Activated CD8-positive, alpha-beta memory T cell treated with anti-CD3 and anti-CD28 coated beads for 36 hours (primary cell): ENCODE results near the gene HES2. TPM values are rescaled to one million over a fixed set of nuclear protein-coding genes. Genes with fewer than 3 reads are reported as not detected.
"Not testable (repeated sequence)": the region's sequence is repeated elsewhere in the genome, so short reads cannot be mapped to it uniquely, and the experiment has no call there.

Source experiments
- CTCF ChIA-PET: fragments of 350-600 bp; sonication (Branson Sonifier 250); formaldehyde crosslinking; loops from one replicate; lab custom pipeline; 2021; ENCODE audit warnings: antibody characterized with exemption; lab: Charles Lee
- POLR2A ChIA-PET: fragments of 350-600 bp; sonication (Branson Sonifier 250); formaldehyde crosslinking; loops from one replicate; lab custom pipeline; 2021; ENCODE audit warnings: antibody characterized with exemption; lab: Charles Lee
- total RNA-seq, 2 experiments: library from RNA; stranded (reverse); gene quantifications; one replicate each; pipeline ENCODE4 v1.2.3, GENCODE V29; 2021

Gene HES2
- total RNA-seq, 2 experiments from 2014 or later, result 0.15 TPM; not detected in 1

DNA sequence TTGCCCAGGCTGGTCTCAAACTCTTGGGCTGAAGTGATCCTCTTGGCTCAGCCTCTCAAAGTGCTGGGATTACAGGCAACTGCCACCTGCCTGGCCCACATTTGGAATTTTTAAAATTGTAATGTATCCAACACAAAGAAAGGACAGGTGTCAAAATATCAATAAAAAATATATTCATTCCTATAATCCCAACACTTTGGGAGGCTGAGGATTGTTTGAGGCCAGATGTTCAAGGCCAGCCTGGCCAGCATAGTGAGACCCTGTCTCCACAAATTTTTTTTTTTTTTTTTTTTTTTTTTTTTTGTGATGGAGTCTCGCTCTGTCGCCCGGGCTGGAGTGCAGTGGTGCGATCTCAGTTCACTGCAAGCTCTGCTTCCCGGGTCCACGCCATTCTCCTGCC, 10.0 kb downstream of the HES2 start:
- POLR2A ChIA-PET, result interaction anchor here (0.7 kb wide), 1 partner anchor 87 kb away, joined by 7 read pairs; no protein-coding TSS in a partner anchor

DNA sequence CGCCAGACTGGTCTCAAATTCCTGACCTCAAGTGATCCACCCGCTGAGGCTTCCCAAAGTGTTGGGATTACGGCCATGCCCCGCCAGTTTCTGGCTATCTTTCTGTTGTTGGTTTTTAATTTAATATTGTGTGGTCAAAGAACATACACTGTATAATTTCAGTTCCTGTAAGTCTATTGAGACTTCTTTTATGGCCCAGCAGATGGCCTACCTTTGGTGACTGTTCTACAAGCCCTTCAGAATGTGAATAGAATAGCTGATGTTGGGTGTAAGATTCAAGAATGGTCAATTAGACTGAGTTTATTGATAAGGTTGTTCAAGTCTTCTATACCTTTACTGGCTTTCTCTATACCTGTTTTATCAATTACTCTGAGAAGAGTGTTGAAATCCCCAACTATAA, 10.7 kb downstream of the HES2 start:
- POLR2A ChIA-PET, result no interaction called here
- CTCF ChIA-PET, result interaction anchor here (0.7 to 1.6 kb wide), 3 partner anchors 60 to 163 kb away, joined by 3 to 6 read pairs (median 4); no protein-coding TSS in a partner anchor

More for the DNA sequence above, 10.0 kb downstream of the HES2 start:
- CTCF ChIA-PET, result interaction anchor here (1.1 to 1.6 kb wide), 2 partner anchors 62 to 163 kb away, joined by 4 to 6 read pairs; no protein-coding TSS in a partner anchor

DNA sequence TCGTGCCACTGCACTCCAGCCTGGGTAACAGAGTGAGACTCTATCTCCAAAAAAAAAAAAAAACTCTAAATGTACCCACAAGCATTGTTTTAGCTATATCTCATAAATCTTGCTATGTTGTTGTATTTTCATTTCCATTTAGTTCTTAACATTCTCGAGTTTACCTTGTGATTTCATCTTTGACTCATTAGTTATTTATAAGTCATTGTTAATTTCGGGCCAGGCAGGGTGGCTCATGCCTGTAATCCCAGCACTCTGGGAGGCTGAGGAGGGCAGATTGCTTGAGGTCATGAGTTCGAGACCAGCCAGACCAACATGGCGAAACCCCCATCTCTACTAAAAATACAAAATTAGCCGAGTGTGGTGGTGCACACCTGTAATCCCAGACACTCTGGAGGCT, 11.7 kb downstream of the HES2 start:
- ChIA-PET POLR2A (no interaction called here), CTCF (interaction anchor here (0.7 to 1.8 kb wide), 4 partner anchors 12 to 161 kb away, joined by 3 to 9 read pairs (median 4); no protein-coding TSS in a partner anchor)

DNA sequence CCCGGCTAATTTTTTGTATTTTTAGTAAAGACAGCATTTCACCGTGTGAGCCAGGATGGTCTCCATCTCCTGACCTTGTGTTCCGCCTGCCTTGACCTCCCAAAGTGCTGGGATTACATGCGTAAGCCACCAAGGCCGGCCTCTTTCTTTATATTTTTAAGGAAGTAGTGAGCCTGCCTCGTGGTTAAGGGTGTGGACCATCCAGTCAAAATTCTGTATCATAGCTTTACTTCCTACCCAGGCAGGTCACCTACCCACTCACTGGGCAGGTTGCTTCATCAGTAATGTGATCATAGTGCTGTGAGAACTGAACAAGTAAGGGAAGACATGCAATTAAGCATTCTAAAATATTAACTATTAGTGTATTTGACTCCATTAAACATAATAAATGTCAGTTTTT, 18.0 kb downstream of the HES2 start:
- POLR2A ChIA-PET, result no interaction called here
- CTCF ChIA-PET, result interaction anchor here (0.6 to 1.6 kb wide), 9 partner anchors 10 to 300 kb away, joined by 3 to 7 read pairs (median 3); partner anchors contain the start of gene HES2

DNA sequence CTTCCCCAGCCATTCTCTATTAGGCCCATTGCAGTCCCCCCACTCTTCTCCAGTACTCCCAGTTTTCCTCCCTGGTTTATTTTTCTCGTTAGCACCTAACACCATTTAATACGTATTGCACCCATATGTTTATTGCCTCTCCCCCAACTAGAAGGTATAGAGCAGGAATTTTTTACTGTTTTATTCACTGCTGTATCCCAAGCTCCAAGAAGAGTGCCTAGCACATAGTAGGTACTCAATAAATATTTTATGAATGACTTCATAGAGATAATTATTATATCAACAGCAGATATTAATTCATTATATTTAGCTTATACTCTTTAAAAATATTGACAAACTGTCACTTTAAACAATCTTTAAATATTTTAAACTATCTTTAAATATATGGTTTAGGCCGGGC, 20.4 kb downstream of the HES2 start:
- POLR2A ChIA-PET, result no interaction called here
- CTCF ChIA-PET, result interaction anchor here (0.9 to 2.4 kb wide), 4 partner anchors 39 to 153 kb away, joined by 3 to 11 read pairs (median 3); no protein-coding TSS in a partner anchor

DNA sequence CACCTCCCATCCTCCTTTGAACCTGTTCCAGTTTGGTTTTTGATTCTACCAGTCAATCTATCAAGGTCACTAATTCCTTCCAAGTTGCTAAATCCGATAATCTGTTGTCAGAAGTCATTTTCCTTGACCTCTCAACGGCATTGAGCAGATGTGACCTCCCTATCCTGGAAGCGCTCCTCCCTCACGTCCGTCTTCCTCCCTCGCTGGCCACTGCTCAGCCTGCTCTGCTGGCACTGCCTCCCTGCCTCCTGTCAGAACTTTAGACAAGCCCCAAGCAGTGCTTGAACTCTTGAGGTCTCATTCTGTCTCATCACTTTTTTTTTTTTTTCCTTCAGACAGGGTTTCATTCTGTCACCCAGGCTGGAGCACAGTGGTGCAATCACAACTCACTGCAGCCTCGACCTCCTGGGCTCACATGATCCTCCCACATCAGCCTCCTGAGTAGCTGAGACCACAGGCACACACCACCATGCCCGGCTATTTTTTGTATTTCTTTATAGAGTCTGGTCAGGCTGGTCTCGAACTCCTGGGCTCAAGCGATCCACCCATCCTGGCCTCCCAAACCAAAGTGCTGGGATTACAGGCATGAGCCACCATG, 21.8 kb downstream of the HES2 start:
- POLR2A ChIA-PET, result no interaction called here

DNA sequence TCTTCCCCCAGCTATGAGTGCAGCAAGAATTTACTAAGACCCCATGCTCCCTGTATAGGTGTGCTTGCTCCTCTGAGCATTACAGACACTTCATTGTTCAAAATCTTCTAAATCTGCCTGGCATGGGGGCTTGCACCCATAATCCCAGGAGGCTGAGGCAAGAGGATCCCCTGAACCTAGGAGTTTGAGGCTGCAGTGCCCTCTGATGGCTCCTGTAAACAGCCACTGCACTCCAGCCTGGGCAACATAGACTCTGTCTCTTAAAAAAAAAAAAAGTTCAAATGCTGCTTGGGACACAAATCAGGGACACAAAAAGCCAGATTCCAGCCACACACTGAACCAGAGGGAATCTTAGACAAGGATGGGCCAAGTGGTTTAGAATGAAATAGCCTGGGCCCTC, 22.7 kb downstream of the HES2 start:
- POLR2A ChIA-PET, result interaction anchor here (0.7 kb wide), 1 partner anchor 10 kb away, joined by 6 read pairs; no protein-coding TSS in a partner anchor
- CTCF ChIA-PET, result interaction anchor here (0.7 to 1.1 kb wide), 6 partner anchors 30 to 304 kb away, joined by 3 to 5 read pairs (median 3); partner anchors contain the start of gene DNAJC11

More for the DNA sequence above, 21.8 kb downstream of the HES2 start:
- CTCF ChIA-PET, result interaction anchor here (0.7 to 2.4 kb wide), 5 partner anchors 40 to 151 kb away, joined by 3 to 11 read pairs (median 3); no protein-coding TSS in a partner anchor

DNA sequence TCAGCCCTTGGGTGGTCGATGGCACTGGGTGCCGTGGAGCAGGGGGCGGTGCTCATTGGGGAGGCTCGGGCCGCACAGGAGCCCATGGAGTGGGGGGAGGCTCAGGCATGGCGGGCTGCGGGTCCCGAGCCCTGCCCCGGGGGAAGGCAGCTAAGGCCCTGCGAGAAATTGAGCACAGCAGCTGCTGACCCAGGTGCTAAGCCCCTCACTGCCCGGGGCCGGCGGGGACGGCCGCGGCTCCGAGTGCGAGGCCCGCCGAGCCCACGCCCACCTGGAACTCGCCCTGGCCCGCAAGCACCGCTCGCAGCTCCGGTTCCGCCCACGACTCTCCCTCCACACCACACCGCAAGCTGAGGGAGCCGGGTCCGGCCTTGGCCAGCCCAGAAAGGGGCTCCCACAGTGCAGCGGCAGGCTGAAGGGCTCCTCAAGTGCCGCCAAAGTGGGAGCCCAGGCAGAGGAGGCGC, 23.9 kb downstream of the HES2 start:
- POLR2A ChIA-PET, result not testable (repeated sequence)
- CTCF ChIA-PET, result interaction anchor here (0.8 to 4.2 kb wide), 2 partner anchors 56 to 149 kb away, joined by 3 to 19 read pairs; no protein-coding TSS in a partner anchor

DNA sequence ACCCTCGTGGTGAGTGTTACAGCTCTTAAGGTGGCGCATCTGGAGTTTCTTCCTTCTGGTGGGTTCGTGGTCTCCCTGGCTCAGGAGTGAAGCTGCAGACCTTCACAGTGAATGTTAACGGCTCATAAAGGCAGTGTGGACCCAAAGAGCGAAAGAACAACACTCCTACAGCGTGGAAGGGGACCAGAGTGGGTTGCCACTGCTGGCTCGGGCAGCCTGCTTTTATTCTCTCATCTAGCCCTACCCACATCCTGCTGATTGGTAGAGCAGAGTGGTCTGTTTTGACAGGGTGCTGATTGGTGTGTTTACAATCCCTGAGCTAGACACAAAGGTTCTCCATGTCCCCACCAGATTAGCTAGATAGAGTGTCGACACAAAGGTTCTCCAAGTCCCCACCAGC, 24.6 kb downstream of the HES2 start:
- POLR2A ChIA-PET, result not testable (repeated sequence)

DNA sequence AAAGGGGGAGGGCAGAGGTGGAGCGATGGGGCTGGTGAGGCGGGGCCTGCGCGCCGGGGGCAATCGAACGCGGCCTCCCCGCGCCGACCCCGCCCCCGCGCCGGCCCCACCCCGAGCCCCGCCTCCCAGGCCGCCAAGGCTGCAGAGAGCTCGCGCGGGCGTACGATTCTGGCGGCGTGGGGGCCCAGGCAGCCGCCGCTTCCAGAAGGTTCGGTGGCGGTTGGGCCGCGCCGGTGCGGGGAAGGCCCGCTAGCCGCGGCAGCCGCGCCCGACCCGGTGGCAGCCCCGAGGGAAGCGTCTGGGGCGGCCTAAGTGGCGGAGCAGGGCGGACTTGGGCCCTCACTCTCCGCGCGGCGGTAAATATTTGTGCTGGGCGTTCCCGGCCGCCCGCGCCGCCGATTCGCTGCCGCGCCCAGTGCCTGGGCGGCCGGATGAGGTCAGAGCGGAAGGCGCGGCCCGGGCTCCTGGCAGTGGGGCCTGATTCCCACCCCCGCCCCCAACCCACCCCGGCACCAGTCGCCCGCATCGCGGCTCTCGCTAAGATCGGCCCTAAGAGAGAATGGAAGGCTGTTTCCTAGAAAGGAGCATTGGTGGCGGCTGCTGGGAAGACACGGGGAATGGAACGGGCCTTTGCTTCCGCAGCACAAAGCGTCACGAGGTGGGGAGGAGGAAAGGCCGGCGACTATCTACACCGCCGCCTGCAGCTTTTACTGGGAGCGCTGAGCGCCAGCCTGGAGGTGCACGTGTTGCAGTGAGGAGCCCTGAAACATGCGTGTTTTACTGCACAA, 26.1 kb downstream of the HES2 start, which contains the start of gene ACOT7:
ACOT7 (minus strand) TSS at position 368 of the 788 bp plus-strand sequence. CDS start 368 bp downstream, outside the sequence.
- POLR2A ChIA-PET, result interaction anchor here (0.7 to 3.1 kb wide), 3 partner anchors 7 to 158 kb away, joined by 5 to 15 read pairs (median 9); partner anchors contain the start of gene ICMT

More for the DNA sequence above, 24.6 kb downstream of the HES2 start:
- CTCF ChIA-PET, result interaction anchor here (0.8 to 4.2 kb wide), 3 partner anchors 36 to 149 kb away, joined by 3 to 19 read pairs (median 5); no protein-coding TSS in a partner anchor

DNA sequence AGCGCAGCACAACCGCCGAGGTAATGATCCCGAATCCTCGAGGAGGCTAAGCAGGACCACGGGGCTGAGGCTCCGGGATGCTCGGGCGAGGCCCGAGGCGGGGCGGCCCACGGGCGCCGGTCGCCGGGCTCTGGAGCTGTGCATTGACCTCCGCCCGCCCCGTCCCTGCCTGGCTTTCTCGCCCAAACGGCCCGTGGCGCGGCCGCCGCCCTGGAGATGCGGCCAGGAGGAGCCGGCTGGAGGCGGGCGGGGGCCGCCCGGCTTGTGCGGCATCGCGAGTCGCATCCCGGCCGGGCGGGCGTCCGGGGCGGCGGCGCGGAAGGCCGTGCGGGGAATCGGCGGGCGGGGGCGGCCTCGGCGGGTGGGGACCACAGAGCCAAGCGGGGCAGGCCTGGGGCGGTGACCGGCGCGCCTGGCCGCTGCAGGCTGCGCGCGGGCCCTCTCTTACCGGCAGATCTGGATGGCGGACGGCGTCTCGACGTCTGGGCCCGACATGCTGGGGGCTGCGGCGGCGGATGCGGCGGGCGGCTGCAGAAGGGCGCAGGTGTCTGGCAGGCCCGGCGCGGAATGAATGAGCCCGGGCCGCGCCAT, 26.8 kb downstream of the HES2 start:
- POLR2A ChIA-PET, result interaction anchor here (1.3 to 3.1 kb wide), 2 partner anchors 35 to 44 kb away, joined by 6 to 15 read pairs; no protein-coding TSS in a partner anchor
- CTCF ChIA-PET, result interaction anchor here (1.0 to 4.2 kb wide), 3 partner anchors 9 to 146 kb away, joined by 5 to 19 read pairs (median 7); no protein-coding TSS in a partner anchor

More for the DNA sequence above, 26.1 kb downstream of the HES2 start, which contains the start of gene ACOT7:
- CTCF ChIA-PET, result interaction anchor here (0.6 to 4.2 kb wide), 5 partner anchors 8 to 189 kb away, joined by 3 to 19 read pairs (median 6); no protein-coding TSS in a partner anchor

DNA sequence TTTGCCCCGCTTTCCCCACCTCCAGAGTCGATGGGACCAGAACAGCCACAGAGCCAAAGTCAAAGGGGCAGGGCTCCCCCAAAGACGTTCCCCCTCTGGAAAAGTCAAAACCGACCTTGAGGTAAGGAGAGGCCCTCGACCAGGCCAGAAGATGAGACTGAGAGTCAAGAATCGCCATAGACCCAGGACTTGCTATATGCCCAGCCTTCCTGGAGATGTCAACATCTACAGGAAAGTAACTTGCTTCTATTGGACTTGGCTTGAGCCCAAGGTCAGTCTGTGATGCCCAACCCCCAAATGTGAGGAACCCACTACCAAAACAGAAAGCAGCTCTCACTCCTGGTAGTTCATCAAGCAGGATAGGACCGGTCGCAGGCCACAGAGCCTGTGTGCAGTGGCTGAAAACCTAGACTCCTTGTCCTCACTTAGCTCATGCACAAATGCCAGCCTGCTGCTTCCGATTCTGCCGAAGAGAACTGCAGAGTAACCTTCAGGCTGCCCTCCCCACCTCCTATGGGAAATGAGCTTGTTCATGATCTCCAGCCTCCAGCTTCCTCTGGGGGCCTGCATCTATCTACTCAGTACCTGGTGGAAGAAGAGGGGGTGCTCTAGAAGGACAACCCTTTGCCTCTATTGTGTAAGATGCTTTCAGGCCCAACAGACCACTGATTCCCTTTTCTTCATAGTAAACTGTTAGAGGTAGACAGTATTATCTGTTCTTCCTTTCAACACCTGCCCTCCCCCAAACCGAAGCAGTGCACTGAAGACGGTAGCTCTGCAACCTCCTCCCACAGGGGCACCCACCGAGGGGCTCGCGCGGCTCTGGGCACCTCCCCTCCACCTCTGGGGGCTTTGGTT, 27.5 kb downstream of the HES2 start:
- ChIA-PET CTCF (interaction anchor here (1.0 to 4.2 kb wide), 4 partner anchors 10 to 146 kb away, joined by 3 to 19 read pairs (median 6); no protein-coding TSS in a partner anchor), POLR2A (interaction anchor here (1.3 to 3.1 kb wide), 2 partner anchors 34 to 43 kb away, joined by 6 to 15 read pairs; no protein-coding TSS in a partner anchor)

DNA sequence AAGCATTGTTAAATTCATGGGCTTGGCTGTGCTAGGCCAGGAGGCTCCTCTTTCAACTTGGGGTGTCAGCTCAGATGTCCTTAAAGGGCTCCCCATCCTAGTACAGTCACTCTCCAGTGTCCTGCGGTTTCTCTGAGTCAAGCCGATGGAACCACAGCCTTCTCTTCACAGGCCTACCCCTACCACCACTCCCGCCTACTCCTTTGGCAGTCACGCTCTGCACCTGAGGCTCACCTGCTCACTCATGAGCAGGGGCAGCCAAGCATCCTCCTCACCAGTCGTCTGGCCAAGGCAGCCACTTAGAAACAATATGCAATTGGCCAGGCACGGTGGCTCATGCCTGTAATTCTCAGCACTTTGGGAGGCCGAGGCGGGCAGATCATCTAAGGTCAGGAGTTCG, 29.7 kb downstream of the HES2 start:
- POLR2A ChIA-PET, result no interaction called here
- CTCF ChIA-PET, result no interaction called here

DNA sequence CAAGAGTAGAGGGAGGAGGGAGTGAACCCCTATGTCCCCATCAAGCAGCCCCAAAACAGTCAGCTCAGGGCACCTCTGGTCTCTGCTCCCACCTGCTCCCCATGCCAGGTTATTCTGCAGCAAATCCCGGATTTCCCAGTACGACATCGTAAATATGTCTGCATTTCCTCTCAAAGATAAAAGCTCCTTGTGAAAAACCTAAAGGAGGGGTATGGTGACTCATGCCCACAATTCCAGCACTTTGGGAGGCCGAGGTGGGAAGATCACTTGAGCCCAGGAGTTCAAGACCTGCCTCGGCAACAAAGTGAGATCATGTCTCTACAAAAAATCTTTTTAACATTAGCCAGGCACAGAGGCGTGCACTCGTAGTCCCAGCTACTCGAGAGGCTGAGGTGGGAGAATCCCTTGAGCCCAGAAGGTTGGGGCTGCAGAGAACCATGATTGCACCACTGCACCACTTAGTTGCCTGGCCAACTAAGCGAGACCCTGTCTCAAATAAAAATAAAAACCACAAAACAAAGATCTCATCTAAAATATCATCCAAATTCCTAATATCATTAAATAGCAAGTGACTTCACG, 33.3 kb downstream of the HES2 start:
- CTCF ChIA-PET, result no interaction called here
- POLR2A ChIA-PET, result interaction anchor here (0.6 kb wide), 1 partner anchor 8 kb away, joined by 9 read pairs; no protein-coding TSS in a partner anchor

DNA sequence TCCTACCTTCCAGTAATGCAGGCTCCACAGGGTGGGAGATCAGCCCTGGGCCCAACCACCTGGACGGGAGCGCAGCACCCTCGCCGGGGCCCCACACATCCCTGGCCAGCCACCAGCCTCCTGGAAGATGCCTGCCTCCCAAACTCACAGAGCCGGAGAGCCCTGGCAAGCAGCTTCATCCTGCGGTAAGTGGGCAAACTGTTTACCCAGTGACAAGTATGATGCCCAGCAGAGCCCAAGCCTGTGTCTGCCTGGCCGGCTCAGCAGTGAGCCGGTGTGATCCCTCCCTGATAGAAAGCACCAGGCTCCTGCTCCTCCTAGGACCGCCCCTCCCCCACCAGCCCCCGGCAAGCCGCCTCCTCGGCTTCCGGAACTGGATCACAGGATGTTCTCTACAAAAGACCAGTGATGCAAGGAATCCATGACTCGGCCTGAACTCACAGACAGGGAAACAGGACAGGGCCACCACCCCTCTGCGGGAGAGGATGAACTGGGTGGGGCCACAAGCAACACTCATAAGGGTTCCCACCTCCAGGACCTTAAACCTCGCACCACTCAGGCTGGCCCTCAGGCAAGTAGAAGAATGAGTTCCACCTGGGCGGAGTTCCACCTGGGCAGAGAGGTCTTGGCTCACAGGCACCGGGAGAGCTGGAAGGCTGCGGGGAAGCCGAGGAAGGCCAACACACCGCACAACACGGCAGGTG, 34.1 kb downstream of the HES2 start:
- ChIA-PET POLR2A (no interaction called here), CTCF (interaction anchor here (1.5 kb wide), 1 partner anchor 139 kb away, joined by 9 read pairs; no protein-coding TSS in a partner anchor)

DNA sequence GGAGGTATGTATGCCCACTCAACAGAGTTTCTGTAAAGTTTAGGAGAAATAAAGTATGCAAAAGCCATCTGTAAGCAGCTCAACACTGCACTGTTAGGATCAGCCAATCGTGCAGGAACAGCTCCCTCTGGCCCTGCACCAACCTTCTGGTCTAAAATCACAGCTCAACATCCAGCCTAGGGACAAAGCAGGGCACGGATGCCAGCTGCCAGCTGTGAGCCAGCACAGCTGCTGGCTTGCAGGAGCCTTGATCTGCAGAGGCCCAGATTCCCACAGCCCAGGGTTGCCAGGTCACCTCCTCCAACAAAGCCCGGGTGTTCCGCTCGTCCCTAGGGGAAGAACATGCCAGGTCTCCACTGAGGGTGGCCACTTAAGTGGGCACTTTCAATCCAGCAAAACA, 34.8 kb downstream of the HES2 start:
- POLR2A ChIA-PET, result no interaction called here
- CTCF ChIA-PET, result interaction anchor here (1.1 to 1.5 kb wide), 2 partner anchors 9 to 138 kb away, joined by 4 to 9 read pairs; no protein-coding TSS in a partner anchor
